HG03342 (cell line): Measurements from ENCODE around the gene IFITM2.
"Not testable (repeated sequence)": the region's sequence is repeated elsewhere in the genome, so short reads cannot be mapped to it uniquely, and the experiment has no call there.

ENCODE experiments used
- ATAC-seq: cut with Tn5 transposase; IDR thresholded peaks from one replicate; pipeline ENCODE4 v1.9.1; 2021; ENCODE audit warnings: mild to moderate bottlenecking, moderate library complexity; ENCODE audit not compliant: unreplicated experiment

IFITM2 gene

GRCh38 chr11:337711-338110 is 30.1 kb downstream of the IFITM2 start:
- no peak for ATAC-seq

- ATAC-seq = no peak
Measured at GRCh38 chr11:339963-340362, 32.3 kb downstream of the IFITM2 start.

- ATAC-seq = no peak
Measured at GRCh38 chr11:340539-341512, 33.2 kb downstream of the IFITM2 start.

- no peak for ATAC-seq
Measured at GRCh38 chr11:342328-342727, 34.7 kb downstream of the IFITM2 start.

GRCh38 chr11:344836-345578 is 37.4 kb downstream of the IFITM2 start:
- no peak for ATAC-seq

GRCh38 chr11:346529-346928 is 38.9 kb downstream of the IFITM2 start:
- ATAC-seq = no peak

- ATAC-seq = not testable (repeated sequence)
Measured at GRCh38 chr11:349270-349954, 41.8 kb downstream of the IFITM2 start.

GRCh38 chr11:350033-350722 is 42.6 kb downstream of the IFITM2 start:
- not testable (repeated sequence) for ATAC-seq

- ATAC-seq = peak; percentile 41
Measured at GRCh38 chr11:350723-351255, 43.2 kb downstream of the IFITM2 start.

GRCh38 chr11:351411-351810 is 43.8 kb downstream of the IFITM2 start:
- no peak for ATAC-seq

- no peak for ATAC-seq
Measured at GRCh38 chr11:352456-353031, 44.9 kb downstream of the IFITM2 start.

GRCh38 chr11:353179-353873 is 45.7 kb downstream of the IFITM2 start:
- no peak for ATAC-seq

- ATAC-seq = no peak
Measured at GRCh38 chr11:355581-356458, 48.2 kb downstream of the IFITM2 start.

GRCh38 chr11:356610-357009 is 49.0 kb downstream of the IFITM2 start:
- no peak for ATAC-seq

- no peak for ATAC-seq
Measured at GRCh38 chr11:357582-357981, 50.0 kb downstream of the IFITM2 start.

GRCh38 chr11:358129-358800 is 50.6 kb downstream of the IFITM2 start:
- ATAC-seq = no peak
